K562 (cell line): ENCODE measurements around the gene NUAK1. TPM values are rescaled to one million over a fixed set of nuclear protein-coding genes. Genes with fewer than 3 reads are reported as not detected.

ENCODE experiments used
- ATAC-seq: fragments of 200-7000 bp; cut with Tn5 transposase; 3 replicates; pipeline ENCODE4 v1.9.1; 2020; ENCODE audit warnings: moderate library complexity
- BruUV-seq: library from RNA; stranded (reverse); fragments of 400-500 nt; replicated peaks from 2 replicates; lab custom pipeline; 2021; lab: Mats Ljungman, UMichigan
- CTCF ChIA-PET: fragments of 300-600 bp; formaldehyde crosslinking; extraction: SDS; loops from one replicate; lab custom pipeline; 2021; ENCODE audit warnings: low intra/inter-chr PET ratio; lab: Yijun Ruan, JAX
- POLR2A ChIA-PET: fragments of 300-600, 350-650 bp; sonication (Branson Sonifier 250); formaldehyde crosslinking; extraction: SDS; loops from one replicate; lab custom pipeline; 2021; ENCODE audit warnings: antibody characterized with exemption, inconsistent platforms; lab: Yijun Ruan, JAX
- DNase-seq, 4 experiments: peaks; one replicate each; pipeline versions ENCODE4 v3.0.0 to v3.0.0-alpha.2; 2011 to 2018; ENCODE audit warnings: low spot score in 3 of 4, mixed read lengths in 3 of 4; ENCODE audit errors: extremely low read depth in 1 of 4
- FAIRE-seq: peaks from 2 replicates; lab custom pipeline; 2011; peaks lifted over from hg19 to GRCh38; lab: Jason Lieb, UNC
- H2AFZ ChIP-seq: 2 replicates; pipeline ENCODE4 v1.6.0; 2011; ENCODE audit warnings: low read depth, low read length, control low read depth, inconsistent platforms
- H3K27ac ChIP-seq: fragments of 200-600 bp; 3 replicates; pipeline ENCODE4 v1.8.0; 2011; ENCODE audit warnings: low read depth, mild to moderate bottlenecking, control low read depth, inconsistent platforms, low read length, moderate library complexity, mixed read lengths; ENCODE audit errors: extremely low read depth
- H3K27me3 ChIP-seq, 2 experiments: fragments of 300-600 bp in 1 of 2; 2 replicates in 1 of 2; 3 replicates in 1 of 2; pipeline versions ENCODE4 v1.6.0 to v1.8.0; 2011; ENCODE audit warnings: inconsistent platforms in 2 of 2, low read length in 2 of 2, mild to moderate bottlenecking in 1 of 2, mixed read lengths in 1 of 2, moderate library complexity in 1 of 2; ENCODE audit not compliant: control insufficient read depth in 2 of 2, insufficient read depth in 2 of 2
- H3K36me3 ChIP-seq: fragments of 300-600 bp; 3 replicates; pipeline ENCODE4 v1.8.0; 2011; ENCODE audit warnings: mild to moderate bottlenecking, low read length, inconsistent platforms; ENCODE audit not compliant: control insufficient read depth, insufficient read depth
- H3K4me1 ChIP-seq, 2 experiments: fragments of 200-600 bp in 1 of 2; replicated peaks in 1 of 2; 2 replicates in 1 of 2; 3 replicates in 1 of 2; pipeline versions ENCODE4 v1.5.1 to v1.8.0; 2011; ENCODE audit warnings: inconsistent platforms in 2 of 2, low read length in 2 of 2, mild to moderate bottlenecking in 1 of 2, mixed read lengths in 1 of 2, moderate library complexity in 1 of 2; ENCODE audit not compliant: control insufficient read depth in 2 of 2, insufficient read depth in 2 of 2
- H3K4me2 ChIP-seq: 2 replicates; pipeline ENCODE4 v1.6.1; 2011; ENCODE audit warnings: low read length, control low read depth, inconsistent platforms, mixed read lengths; ENCODE audit not compliant: insufficient read depth
- H3K4me3 ChIP-seq: fragments of 200-600 bp; sonication (generic), shearing (Covaris generic); 2 replicates; pipeline ENCODE4 v1.5.1; 2016; ENCODE audit warnings: control low read depth, inconsistent platforms
- H3K79me2 ChIP-seq: fragments of 200-600 bp; 3 replicates; pipeline ENCODE4 v1.8.0; 2011; ENCODE audit warnings: low read length, inconsistent platforms; ENCODE audit not compliant: control insufficient read depth, insufficient read depth
- H3K9ac ChIP-seq, 2 experiments: 2 replicates each; pipeline versions ENCODE4 v1.6.0 to v1.6.1; 2011; ENCODE audit warnings: low read depth in 2 of 2, low read length in 2 of 2, control low read depth in 1 of 2, inconsistent platforms in 1 of 2, mild to moderate bottlenecking in 1 of 2, mixed read lengths in 1 of 2; ENCODE audit not compliant: insufficient read depth in 1 of 2
- H3K9me1 ChIP-seq: one replicate; pipeline ENCODE4 v1.6.0; 2011; ENCODE audit warnings: inconsistent platforms, mild to moderate bottlenecking, low read length, moderate library complexity; ENCODE audit not compliant: control insufficient read depth, insufficient read depth
- H3K9me3 ChIP-seq: replicated peaks from 2 replicates; pipeline ENCODE4 v1.5.1; 2011; ENCODE audit warnings: low read depth, low read length, inconsistent platforms; ENCODE audit not compliant: control insufficient read depth, insufficient read depth
- H4K20me1 ChIP-seq: replicated peaks from 2 replicates; pipeline ENCODE4 v1.6.1; 2011; ENCODE audit warnings: low read length, inconsistent platforms, mixed read lengths; ENCODE audit not compliant: control insufficient read depth, insufficient read depth
- FOXO4 ChIP-seq: fragments of 450-650 bp; formaldehyde crosslinking; IDR thresholded peaks from 2 replicates; pipeline ENCODE4 v1.4.0; 2020; ENCODE audit warnings: mild to moderate bottlenecking, moderate library complexity
- KAT8 ChIP-seq: fragments of 450-650 bp; IDR thresholded peaks from 2 replicates; pipeline ENCODE4 v1.6.1; 2016; ENCODE audit warnings: low read depth, mild to moderate bottlenecking
- KLF6 ChIP-seq: fragments of 250-450 bp; sonication (Bioruptor Pico); IDR thresholded peaks from 2 replicates; pipeline ENCODE4 v1.4.0; 2020; ENCODE audit warnings: mild to moderate bottlenecking, moderate library complexity, borderline replicate concordance
- NFIC ChIP-seq: fragments of 450-650 bp; IDR thresholded peaks from 2 replicates; pipeline ENCODE4 v1.6.1; 2017; ENCODE audit warnings: mild to moderate bottlenecking, inconsistent platforms
- NR1H2 ChIP-seq: sonication (generic); formaldehyde crosslinking; IDR thresholded peaks from 2 replicates; pipeline ENCODE4 v1.4.0; 2020; ENCODE audit warnings: mild to moderate bottlenecking, missing genetic modification reagents
- PPARD ChIP-seq: fragments of 250-450 bp; sonication (Bioruptor Pico); IDR thresholded peaks from 2 replicates; pipeline ENCODE4 v1.8.0; 2022; ENCODE audit warnings: inconsistent platforms, mild to moderate bottlenecking, moderate library complexity
- THRAP3 ChIP-seq: fragments of 450-650 bp; IDR thresholded peaks from 2 replicates; pipeline ENCODE4 v1.6.1; 2016; ENCODE audit warnings: mild to moderate bottlenecking, inconsistent platforms, borderline replicate concordance
- ZNF134 ChIP-seq: fragments of 250-450 bp; sonication (Bioruptor Pico); conservative IDR thresholded peaks from 2 replicates; pipeline ENCODE4 v1.4.0; 2020
- ZNF589 ChIP-seq: fragments of 200-800 bp; sonication (Bioruptor generic); IDR thresholded peaks from 2 replicates; pipeline ENCODE4 v1.6.1; 2016; ENCODE audit warnings: low read depth, missing genetic modification characterization, missing compliant biosample characterization
- WGBS: fragments of 100-300 bp; shearing (Covaris generic); methylation state at CpG from one replicate; pipeline ENCODE4 v1.1.6; 2016; ENCODE audit warnings: low coverage, mixed read lengths; ENCODE audit not compliant: insufficient coverage; ENCODE audit errors: missing lambda C conversion rate; 5-methylcytosine and 5-hydroxymethylcytosine counted together
- in situ Hi-C: fragments of 300-500 bp; cut with MboI; formaldehyde crosslinking; loops from 4 replicates; pipeline ENCODE4 v1.15.0; 2018; ENCODE audit warnings: inconsistent platforms, mixed read lengths
- intact Hi-C: fragments of 100-400 bp; cut with micrococcal nuclease; formaldehyde crosslinking; loops from 2 replicates; pipeline ENCODE4 v1.14.2; 2022
- polyA plus RNA-seq, 8 experiments: library from polyadenylated mRNA; depleted of rRNA in 4 of 8; stranded (reverse) in 5 of 8; unstranded in 3 of 8; fragments of >200 nt; fragmentation: Nextera tagmentation in 2 of 8; fragmentation: Illumina TruSeq in 1 of 8; extraction: Ambion mirVana in 2 of 8; extraction: Trizol in 1 of 8; gene quantifications; 2 replicates each; pipeline versions ENCODE4 v1.2.1 to v1.2.3, GENCODE V29; 2011 to 2014; ENCODE audit warnings: inconsistent platforms in 1 of 8, missing spikeins in 1 of 8
- total RNA-seq, 7 experiments: library from RNA; depleted of rRNA in 6 of 7; stranded (reverse); fragments of >200 nt in 6 of 7; fragmentation: Illumina TruSeq in 2 of 7; extraction: Trizol in 2 of 7; gene quantifications; 2 replicates each; pipeline versions ENCODE4 v1.2.1 to v1.2.3, GENCODE V29; 2011 to 2021; ENCODE audit warnings: low replicate concordance in 1 of 7

NUAK1 gene
- total and polyA plus RNA-seq, 9 of the 15 experiments (the other 6 are each of a cell fraction or from before 2014, with no cell fraction given), result 0.02 TPM; not detected in 8

- intact Hi-C loops (loop anchor here (10.0 kb wide), 1 partner anchor 193 kb away; no protein-coding TSS in a partner anchor), in situ Hi-C loops (no loop called here)
- no peak overlapping the region for H3K27ac ChIP-seq
- POLR2A ChIA-PET, result interaction anchor here (0.6 kb wide), 1 partner anchor 717 kb away, joined by 4 read pairs; no protein-coding TSS in a partner anchor
- H3K4me3 ChIP-seq, result no peak overlapping the region
- ATAC-seq, result no peak
- H4K20me1 ChIP-seq, result 0 out of 2 replicates have a peak, but pooled peaks cover 3% of the 10 kb centered on the region
- no peak overlapping the region for H2AFZ ChIP-seq
- H3K79me2 ChIP-seq, result no peaks in the 10 kb centered on the region
- no peaks in the 10 kb centered on the region for H3K36me3 ChIP-seq
- H3K9ac ChIP-seq, result no peak overlapping the region
- no TSS peak for BruUV-seq
- FAIRE-seq, result no peak
- peaks cover 2 to 14% of the 10 kb centered on the region in 2 experiments; a peak in 4 of 5 replicates for H3K27me3 ChIP-seq
- H3K4me2 ChIP-seq, result no peak overlapping the region
- no peaks in the 10 kb centered on the region for H3K9me3 ChIP-seq
- no peak for DNase-seq
- H3K4me1 ChIP-seq, result no peaks in the 10 kb centered on the region; a peak in 1 of 5 replicates
- WGBS, result 4% methylated on average over 20 of the region's 20 CpGs
- H3K9me1 ChIP-seq, result no peaks in the 10 kb centered on the region
- CTCF ChIA-PET, result interaction anchor here (4.0 kb wide), 1 partner anchor 717 kb away, joined by 33 read pairs; no protein-coding TSS in a partner anchor
- TF ChIP-seq ZNF589, result no peak
- TF ChIP-seq FOXO4 (CRISPR knock-in tag), result no peak
- TF ChIP-seq THRAP3, result no peak
- TF ChIP-seq NFIC, result no peak
- no peak for TF ChIP-seq NR1H2 (CRISPR knock-in tag)
- TF ChIP-seq ZNF134 (CRISPR knock-in tag), result no peak
- TF ChIP-seq KLF6 (CRISPR knock-in tag), result no peak
- no peak for TF ChIP-seq PPARD (CRISPR knock-in tag)
- TF ChIP-seq KAT8, result no peak
Measured at GRCh38 chr12:106137530-106138356, 1.0 kb downstream of the NUAK1 start.
